Measurements from ENCODE around the gene WWOX.

The WWOX gene

DNA sequence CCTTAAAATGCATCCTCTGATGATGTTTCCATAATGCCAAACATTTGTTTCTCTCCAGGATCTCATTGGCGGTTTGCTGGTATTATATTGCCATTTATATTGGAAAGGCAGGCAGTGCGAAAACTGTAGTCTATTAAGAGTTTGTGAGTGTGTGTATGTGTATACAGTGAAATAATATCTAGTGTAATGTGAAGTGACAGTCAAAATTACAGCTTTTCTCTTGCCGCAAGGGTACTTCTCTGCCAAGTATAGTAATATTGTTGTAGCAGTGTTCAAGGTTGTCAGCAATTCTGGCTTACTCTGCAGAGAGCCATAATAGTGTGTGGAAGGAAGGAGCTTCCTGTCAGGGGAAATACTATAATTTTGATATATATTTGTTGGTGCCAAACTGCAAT lies 178.6 kb downstream of the WWOX start:
- DNase-seq, result no peak
- TF ChIP-seq POLR2A (IDR thresholded peaks at IDR 0.05; ENCODE audit: low read length), result no peak
- no peak for TF ChIP-seq GATA1 (IDR thresholded peaks at IDR 0.05; ENCODE audit: low read depth, low read length)

DNA sequence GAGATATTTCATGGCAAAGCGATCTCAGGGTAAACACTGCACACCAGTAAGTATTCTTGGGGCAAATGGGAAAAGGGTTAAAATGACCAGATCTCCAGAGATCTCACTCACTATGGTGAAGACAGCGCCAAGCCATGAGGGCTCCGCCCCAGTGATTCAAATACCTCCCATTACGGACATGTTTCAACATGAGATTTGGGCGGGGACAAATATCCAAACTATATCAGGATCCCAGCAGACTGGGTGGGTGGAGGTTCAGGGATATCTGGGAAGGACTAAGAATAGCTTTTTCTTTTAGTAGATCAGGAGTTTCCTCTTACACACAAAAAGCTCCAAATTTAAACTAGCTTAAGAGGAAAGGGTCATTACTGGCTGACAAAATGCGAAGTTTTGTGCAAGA lies 181.7 kb downstream of the WWOX start:
- no peak for TF ChIP-seq GATA1 (IDR thresholded peaks at IDR 0.05; ENCODE audit: low read depth, low read length)
- no peak for TF ChIP-seq POLR2A (IDR thresholded peaks at IDR 0.05; ENCODE audit: low read length)
- DNase-seq, result no peak

DNA sequence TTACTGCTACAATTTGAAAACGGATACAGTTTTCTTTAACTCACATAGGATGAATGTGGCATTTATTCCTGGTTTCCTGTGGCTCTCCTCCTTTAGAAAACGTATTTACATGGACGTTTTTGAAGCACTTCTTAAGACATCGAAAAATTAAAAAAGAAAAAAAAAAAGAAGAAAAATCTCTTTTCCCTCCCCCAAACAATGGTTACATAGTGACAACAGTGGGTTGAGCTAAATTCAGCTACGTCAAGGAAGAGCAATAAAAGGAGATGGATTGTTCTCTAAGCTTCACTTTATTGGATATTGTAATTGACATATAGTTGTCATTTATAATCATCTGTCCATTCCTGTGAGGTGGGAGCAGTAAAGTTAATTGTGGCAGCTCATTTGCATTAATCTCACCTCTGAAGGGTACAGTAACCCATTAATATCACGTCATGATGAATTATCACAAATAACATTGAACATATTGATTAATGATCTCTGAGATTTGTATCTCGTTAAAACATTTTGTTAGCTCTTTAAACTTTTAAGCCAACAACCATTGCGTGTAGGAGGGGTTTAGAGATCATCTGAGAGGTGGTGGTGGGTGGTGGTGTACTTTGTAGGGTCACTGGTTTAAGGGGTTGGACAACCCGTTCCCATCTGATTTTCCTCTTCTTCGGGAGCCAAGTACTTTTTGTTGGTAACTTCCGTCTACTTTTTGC lies 184.2 kb downstream of the WWOX start:
- TF ChIP-seq GATA1 (IDR thresholded peaks at IDR 0.05; ENCODE audit: low read depth, low read length) (no peak), POLR2A (IDR thresholded peaks at IDR 0.05; ENCODE audit: low read length) (no peak)
- DNase-seq, result no peak

DNA sequence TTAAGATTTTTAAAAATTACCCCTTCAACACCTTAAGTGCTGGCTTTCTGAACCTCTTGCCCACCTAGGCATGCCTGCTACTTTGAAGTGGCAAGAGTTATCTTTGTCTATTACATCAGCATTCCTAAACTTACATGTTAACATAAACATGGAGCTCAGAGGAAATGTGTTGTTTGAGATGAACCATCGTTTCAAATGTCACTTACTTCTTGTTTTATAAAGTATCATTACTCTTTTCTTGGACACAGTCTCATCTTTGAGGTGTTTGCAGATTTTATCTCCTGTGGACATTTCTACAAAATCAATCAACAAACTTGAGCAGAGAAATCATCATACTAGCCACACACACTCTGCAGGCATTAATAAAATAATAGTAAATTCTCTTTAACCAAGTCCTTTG lies 184.9 kb downstream of the WWOX start:
- TF ChIP-seq POLR2A (IDR thresholded peaks at IDR 0.05; ENCODE audit: low read length), result no peak
- TF ChIP-seq GATA1 (IDR thresholded peaks at IDR 0.05; ENCODE audit: low read depth, low read length), result no peak
- no peak for DNase-seq

DNA sequence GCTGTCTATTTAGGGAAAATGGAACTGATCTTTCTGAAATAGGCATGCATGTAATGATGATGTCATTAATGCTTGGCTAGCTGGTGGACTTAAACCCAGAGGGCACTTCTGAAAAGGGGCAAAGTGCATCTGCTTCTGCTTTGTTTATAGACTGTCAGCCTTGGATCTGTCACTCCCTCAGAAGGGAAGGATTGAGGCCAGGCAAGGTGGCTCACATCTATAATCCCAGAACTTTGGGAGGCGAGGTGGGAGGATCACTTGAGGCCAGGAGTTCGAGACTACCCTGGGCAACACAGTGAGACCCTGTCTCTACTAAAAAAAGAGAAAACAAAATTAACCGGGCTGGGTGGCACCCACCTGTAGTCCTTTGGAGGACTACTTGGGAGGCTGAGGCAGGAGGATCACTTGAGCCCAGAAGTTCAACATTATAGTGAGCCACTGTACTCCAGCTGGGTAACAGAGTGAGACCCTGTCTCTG lies 185.5 kb downstream of the WWOX start:
- TF ChIP-seq POLR2A (IDR thresholded peaks at IDR 0.05; ENCODE audit: low read length) (no peak), GATA1 (IDR thresholded peaks at IDR 0.05; ENCODE audit: low read depth, low read length) (no peak)
- no peak for DNase-seq

DNA sequence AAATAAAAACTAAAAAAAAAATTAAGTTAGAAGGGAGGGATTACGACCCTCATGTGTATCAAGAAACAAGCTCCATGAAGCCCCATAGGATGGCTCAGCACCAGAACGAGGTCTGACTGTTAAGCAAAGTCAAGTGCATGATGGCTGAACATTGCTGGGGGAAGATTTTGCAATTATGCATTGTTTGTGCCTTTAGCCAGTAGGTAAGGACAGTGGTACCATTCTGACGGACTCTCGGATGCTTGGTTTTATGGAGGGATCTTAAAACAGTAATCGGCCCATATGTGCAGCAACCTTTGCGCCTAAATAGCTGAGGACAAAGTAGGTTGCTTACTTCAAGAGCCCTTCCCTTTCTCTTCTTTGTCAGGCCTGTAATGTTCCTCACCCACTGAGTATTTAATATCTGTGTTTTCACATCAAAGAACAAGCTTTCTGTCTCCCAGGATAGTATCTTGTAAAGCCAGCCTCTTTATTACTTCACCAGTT lies 186.0 kb downstream of the WWOX start:
- TF ChIP-seq POLR2A (IDR thresholded peaks at IDR 0.05; ENCODE audit: low read length) (no peak), GATA1 (IDR thresholded peaks at IDR 0.05; ENCODE audit: low read depth, low read length) (no peak)
- no peak for DNase-seq

DNA sequence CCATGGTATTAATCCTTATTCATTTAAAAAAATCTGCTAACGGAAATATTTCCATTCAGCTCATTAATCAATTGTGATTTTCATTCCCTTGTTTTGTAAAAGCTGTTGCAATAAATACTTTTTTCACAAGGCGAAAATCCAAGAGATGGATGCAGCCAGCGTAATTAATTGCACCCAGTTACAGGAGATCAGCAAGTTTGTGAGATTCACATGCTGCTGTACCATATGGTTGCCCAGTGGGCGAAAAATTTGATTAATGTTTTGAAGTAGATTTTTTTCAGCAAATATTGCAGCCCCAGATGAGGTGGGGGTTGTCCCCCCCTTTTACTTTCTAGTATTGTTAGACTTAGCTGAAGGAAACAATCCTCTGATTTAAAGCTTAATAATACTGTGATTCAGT lies 186.6 kb downstream of the WWOX start:
- DNase-seq, result no peak
- no peak for TF ChIP-seq GATA1 (IDR thresholded peaks at IDR 0.05; ENCODE audit: low read depth, low read length)
- TF ChIP-seq POLR2A (IDR thresholded peaks at IDR 0.05; ENCODE audit: low read length), result no peak

DNA sequence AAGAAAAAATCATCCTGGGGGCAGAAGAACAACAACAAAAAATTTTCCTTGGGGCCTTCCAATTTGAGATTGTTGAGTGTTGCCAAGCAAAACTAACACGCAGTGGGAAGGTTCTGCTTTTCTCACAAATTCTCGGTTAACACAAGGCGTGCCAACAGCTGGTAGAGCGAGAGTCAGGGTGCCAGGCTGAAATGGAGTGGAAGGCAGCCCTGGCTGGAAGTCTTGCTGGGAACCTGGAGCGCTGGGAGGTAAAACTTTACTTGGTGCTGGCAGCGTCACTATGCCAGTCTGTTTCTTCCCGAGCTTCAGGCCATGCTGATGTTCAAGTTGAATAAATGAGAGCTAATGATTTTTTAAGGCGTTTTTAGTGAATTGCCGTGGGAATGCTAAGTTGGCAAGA lies 189.4 kb downstream of the WWOX start:
- TF ChIP-seq GATA1 (IDR thresholded peaks at IDR 0.05; ENCODE audit: low read depth, low read length) (no peak), POLR2A (IDR thresholded peaks at IDR 0.05; ENCODE audit: low read length) (no peak)
- no peak for DNase-seq

DNA sequence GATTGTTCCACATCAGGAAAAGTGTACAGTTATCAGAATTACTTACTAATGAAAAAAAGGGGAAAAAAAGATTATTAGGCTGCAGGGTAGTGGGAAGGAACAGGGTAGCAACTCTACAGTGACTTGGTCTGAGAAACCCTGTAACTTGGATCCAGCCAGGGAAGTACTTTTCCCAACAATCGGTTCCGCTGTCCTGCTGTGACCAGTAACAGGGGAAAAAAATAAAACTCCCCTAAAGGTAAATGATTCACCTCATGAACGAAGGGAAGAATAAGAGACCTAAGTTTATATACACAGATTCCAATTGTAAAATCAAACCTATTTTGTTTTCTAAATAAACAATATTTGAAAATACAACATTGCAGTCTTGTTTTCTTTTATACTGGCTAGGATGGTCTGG lies 189.9 kb downstream of the WWOX start:
- no peak for DNase-seq
- TF ChIP-seq POLR2A (IDR thresholded peaks at IDR 0.05; ENCODE audit: low read length) (no peak), GATA1 (IDR thresholded peaks at IDR 0.05; ENCODE audit: low read depth, low read length) (no peak)

DNA sequence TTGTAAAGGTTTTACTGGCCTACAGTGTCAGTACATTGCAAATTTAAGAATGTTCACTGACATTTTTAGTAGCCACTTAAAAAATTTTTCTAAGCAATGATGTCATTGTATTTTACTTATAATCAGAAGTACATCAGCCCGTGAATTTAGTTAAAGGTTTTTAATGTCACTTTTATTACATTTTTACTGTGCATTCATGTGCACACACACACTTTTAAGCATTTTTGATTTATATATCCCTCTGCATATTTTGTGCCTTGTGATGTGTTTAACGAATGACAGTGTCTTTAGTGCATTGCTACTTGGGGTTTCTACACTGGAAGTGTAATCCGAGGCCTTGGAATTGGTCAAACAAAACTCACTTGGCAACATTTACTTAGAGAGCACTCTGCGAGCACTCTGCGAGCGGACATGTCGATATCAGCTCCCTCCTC lies 190.4 kb downstream of the WWOX start:
- TF ChIP-seq GATA1 (IDR thresholded peaks at IDR 0.05; ENCODE audit: low read depth, low read length) (no peak), POLR2A (IDR thresholded peaks at IDR 0.05; ENCODE audit: low read length) (no peak)

DNA sequence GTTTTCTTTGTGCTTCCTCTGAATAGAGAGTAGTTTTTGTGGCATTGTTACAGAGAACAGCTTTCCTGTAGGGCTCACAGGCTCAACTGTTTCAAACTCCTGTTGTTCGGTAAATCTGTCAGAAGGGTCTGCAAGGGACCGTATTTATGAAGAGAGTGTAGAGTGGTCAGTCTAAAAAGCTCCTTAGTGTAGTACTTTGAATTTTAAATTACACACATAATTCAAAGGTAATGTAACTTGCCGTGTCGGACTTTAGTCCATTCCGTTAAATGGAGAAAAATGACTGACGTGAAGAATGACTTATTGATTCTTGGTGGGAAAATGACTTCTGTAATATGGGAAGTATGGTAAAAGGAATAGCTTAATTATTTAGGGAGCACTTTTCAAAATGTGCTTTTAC lies 190.9 kb downstream of the WWOX start:
- DNase-seq, result no peak
- no peak for TF ChIP-seq GATA1 (IDR thresholded peaks at IDR 0.05; ENCODE audit: low read depth, low read length)
- TF ChIP-seq POLR2A (IDR thresholded peaks at IDR 0.05; ENCODE audit: low read length), result no peak

More for the DNA sequence above, 190.4 kb downstream of the WWOX start:
- no peak for DNase-seq

DNA sequence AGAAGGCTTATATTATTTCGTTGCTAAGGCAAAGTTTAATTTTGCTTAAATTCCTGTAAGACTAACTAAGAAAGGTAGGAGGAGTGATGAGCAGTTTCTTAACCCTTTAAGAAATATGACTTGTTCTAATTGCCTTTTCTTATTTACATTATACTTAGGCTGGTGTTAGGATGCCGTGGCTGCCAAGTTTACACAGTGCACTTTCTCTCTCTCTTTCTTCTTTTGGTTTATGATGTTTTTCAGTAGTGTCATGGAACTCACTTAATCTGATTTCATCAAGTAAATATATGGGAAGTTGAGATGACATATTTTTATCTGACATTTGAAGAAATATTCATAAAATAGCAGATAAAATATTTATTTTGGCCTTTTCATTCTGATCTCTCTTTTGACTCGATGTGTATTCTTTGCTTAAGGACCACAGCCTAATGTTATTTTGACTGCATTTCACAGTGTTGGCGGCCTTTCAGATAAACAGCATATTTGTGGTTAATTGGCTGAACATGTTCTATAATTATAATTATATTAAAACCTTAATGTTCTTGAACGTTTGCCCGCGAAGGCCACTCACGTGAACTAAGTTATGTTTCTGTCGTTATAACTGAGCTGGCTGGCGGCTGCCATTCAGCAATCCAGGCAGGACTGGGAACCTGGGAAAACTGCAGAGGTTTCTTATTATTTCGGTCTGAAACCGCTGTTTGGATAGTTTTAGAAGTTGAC lies 191.6 kb downstream of the WWOX start:
- no peak for TF ChIP-seq GATA1 (IDR thresholded peaks at IDR 0.05; ENCODE audit: low read depth, low read length)
- no peak for TF ChIP-seq POLR2A (IDR thresholded peaks at IDR 0.05; ENCODE audit: low read length)
- DNase-seq, result no peak

DNA sequence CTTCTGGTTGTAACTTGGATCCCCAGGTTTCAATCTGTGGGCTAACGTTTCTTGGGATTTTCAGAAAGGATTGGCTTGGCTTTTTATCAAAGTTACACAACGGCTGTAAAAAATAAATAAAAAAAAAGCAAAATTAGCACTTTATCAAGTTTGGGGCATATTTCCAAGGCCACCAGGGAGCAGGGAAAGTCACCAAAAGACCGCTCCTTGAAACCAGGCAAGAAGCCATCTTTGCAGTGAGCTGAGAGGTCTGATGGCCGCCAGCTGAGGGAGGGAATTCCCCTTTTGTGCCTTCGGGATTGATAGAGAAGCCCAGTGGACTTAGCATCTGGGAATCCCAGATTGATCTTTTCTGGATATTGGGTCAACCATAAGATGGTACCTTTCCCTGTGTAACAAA lies 192.2 kb downstream of the WWOX start:
- DNase-seq, result no peak
- TF ChIP-seq POLR2A (IDR thresholded peaks at IDR 0.05; ENCODE audit: low read length), result no peak
- TF ChIP-seq GATA1 (IDR thresholded peaks at IDR 0.05; ENCODE audit: low read depth, low read length), result no peak

DNA sequence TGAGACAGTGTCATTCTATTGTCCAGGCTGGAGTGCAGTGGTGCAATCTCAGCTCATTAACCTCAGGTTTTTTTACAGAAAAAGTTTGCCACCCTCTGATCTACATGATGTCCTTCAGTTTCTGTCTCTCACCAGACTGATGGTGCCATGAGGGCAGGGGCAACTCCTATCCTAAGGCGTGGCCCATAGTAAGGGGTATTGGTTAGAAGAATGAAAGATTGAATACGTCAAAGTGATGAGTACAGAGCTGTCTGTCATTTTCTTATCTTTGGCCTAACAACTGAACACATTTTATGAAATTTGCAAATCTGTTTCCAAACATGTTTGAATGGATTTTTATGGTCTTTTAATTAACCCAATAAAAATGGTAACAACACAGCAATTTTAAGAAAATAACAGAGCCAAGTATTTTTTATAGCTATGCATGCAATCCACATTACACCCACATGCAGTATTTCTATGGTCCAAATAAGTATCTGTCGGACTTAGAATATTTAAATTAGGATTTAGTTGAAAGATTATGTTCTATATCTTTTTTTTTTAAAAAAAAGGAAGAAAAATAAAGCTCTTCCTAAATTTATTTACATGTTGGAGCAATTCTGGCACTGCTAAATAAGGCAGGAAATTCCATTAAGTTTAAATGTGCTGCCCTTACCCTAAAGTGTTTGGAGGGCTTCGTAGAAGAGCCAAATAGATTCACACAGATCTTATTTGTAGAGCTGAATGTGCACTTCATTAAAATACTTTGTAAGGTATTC lies 192.8 kb downstream of the WWOX start:
- TF ChIP-seq GATA1 (IDR thresholded peaks at IDR 0.05; ENCODE audit: low read depth, low read length) (no peak), POLR2A (IDR thresholded peaks at IDR 0.05; ENCODE audit: low read length) (no peak)
- no peak for DNase-seq
